ENCODE results near the gene BTG3.

BTG3 gene

DNA sequence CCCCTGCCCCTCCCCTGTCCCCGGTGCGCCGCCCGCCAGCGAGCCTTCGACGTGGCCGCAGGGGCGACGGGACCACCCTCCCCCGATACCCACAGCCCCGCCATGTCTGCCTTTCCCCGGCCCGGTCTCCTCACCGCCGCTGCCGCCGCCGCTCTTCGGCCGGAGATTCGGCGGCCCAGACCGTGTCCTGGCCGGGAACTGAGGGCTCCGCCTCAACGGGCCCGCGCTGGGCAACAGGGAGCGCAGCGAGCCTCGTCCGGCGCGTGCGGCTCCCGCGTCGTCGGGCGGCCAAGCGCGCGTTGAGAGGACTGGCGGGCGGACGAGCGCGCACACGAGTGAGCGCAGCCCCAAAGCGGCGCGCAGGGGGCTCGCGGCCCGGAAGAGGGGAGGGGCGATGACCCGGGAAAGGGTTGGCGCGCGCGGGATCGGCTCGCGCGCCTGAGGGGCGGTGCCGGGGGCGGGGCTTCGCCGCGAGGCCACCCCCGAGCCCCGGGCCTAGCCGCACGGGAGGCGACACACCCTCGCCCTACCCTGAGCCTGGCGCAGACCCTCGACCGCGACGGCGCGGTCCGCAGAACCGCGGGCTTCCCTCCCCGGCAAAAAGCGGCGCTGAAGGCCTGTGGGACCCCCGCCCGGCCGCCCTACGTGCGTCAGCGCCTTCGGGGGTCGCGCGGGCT is at the start of gene BTG3:
BTG3 (minus strand) TSS at position 337 of the 677 bp plus-strand sequence. CDS start 3,757 bp downstream, outside the sequence.
- DNase-seq = peak; percentile 74

- DNase-seq = no peak
Measured at GRCh38 chr21:17660862-17661261, 48.2 kb upstream of the BTG3 start.

DNA sequence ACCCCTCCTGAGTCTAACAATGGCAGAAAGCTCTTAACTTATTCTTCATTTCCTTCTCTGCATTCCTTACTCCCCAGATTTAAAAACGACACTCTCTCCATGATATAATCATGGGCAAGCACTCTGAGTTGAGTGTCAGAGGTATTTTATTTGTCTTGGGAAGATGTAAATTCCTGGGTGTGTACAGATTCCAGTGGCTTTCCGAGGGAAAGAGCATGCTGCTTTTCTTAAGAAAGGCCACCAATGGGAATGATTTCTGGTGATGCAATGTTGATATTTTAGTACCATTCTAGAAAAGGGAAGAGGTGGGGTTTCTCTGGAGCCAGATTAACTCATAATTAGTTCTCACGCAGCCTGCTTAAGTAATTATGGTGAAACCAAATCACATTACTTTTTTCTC is 47.8 kb upstream of the BTG3 start:
- no peak for DNase-seq

DNA sequence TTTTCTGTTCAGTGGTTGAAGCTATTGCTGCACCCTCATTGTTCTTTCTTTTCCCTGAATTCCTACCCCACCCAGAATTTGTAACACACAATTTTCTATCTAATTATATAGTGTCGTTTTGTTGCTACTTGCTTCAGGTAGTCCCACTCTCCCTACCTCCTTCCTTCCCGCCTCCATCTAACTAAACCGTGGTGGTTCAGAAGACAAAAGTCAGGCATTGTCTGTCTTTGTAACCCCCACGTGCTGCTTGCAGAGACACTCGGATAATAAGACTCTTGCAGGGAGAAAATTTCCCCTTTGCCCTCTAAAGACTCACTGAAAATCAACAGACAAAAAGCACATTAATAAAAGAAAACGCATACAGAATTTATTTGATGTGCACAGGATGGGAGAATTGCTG is 46.2 kb upstream of the BTG3 start:
- DNase-seq = no peak

- DNase-seq = no peak
Measured at GRCh38 chr21:17651526-17651925, 38.8 kb upstream of the BTG3 start.

DNA sequence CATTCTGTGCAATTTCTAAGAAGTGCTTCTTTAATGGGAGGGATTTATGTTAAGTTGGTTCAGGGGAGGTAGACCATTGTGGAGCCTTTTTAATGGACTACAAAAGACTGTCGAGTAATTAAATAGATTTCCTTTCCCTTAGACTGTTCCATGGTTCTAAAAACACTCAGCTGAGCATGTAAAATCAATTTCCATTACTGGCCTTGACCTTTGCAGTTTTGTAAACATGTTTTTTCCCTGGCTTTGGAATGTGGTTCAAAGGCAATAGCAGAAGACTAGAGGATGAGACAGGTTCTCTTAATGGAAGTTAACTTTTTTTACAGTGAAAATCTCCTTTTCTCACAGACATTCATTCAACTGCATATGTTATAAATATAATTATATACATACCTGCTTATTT is 37.6 kb upstream of the BTG3 start:
- DNase-seq = no peak

DNA sequence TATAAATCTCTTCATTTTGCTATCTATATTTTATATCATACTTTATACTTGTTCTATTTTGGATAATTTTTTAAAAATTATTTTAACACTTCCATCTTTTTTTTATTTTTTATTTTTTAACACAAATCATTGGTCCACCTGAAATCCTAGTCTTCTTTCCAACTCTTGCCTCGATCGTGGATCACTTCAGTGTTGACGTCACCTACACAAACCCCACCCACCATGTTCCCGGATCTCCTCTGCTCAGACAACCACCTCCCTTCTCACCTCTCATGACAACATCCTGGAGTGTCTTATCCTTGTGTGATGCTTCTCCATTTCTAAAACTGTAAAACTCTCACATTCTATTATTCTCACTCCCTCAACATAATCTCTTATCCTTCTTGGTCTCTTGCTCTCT is 34.1 kb upstream of the BTG3 start:
- no peak for DNase-seq

- DNase-seq = no peak
Measured at GRCh38 chr21:17644186-17644585, 31.5 kb upstream of the BTG3 start.

GRCh38 chr21:17640821-17641220 is 28.1 kb upstream of the BTG3 start:
- DNase-seq = no peak

- no peak for DNase-seq
Measured at GRCh38 chr21:17636711-17637110, 24.0 kb upstream of the BTG3 start.

GRCh38 chr21:17631195-17631594 is 18.5 kb upstream of the BTG3 start:
- DNase-seq = no peak

DNA sequence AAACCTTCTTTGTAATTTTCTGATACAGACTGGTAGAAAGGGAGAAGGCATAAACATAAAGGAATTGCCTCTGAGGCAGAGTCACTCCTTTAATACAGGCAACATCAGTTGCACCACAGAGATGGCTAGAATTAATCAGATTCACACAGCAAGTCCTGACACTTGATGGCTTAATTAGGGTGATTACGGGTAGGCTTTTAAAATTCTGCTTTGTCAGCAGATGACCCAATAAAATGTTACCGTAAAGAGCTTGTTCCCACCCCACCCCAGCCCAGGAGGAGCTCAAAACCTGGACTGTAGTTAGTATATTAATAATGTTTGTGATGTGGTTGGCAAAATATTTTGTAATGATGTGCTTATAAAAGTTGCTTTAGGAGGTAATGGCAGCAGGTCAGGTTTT is 9.3 kb upstream of the BTG3 start:
- no peak for DNase-seq

- no peak for DNase-seq
Measured at GRCh38 chr21:17616831-17617230, 4.1 kb upstream of the BTG3 start.

GRCh38 chr21:17613242-17613676 is 558 bp upstream of the BTG3 start:
- DNase-seq = no peak

DNA sequence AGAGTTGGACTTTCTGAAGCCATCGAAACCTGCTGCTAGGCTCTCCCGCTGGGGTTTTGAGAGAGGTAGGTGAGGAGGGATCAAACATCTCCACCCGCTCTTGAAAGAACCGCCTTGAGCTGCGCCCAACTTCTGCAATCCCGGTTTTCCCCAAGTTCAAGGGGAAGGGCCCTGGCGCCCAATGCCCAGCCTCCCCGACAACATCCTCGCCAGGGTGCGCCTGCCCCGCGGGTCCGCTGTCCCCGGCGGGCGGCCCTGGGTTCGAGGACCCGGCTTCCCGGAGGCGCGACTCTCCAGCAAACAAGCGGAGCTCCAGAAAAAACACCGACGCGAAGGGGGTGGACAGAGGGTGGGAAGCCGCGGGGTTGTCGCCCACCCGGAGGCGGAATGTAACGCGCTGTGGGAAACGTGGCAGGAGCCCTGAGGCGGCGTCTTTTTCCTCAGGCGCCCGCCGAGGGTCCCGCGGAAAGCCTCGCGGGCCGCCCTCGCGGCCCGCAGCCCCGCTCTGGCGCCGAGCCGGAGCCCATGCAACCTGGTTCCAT is 607 bp downstream of the BTG3 start:
- DNase-seq = no peak

DNA sequence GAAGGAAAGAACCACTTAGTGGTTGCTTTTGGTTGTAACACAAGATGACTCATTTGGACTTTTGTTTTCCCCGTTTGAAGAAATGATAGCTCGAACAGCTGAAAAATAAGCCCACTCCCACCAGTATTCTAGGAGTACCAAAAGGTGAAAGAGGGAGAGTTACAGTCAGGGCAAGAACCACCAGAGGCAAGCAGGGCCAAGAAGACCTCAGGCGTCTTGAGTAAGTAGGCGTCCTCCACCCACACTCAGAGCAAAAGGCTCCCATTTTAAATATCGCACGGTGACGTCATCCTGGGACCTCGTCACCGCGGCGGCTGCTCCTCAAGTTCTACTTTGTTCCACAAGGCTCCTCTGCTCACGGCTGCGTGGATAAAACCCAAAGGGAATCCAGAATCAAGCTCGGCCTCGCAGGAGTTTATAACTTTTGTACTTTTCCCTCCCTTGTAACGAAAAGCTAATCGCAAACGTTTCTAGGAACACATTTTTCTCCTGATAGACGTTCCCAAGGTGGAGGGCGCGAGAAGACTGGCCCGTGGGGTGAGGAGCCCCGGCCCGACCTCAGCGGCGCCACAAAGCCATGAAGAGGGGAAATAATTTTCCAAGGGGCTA is 1.2 kb downstream of the BTG3 start:
- peak; percentile 68 for DNase-seq

DNA sequence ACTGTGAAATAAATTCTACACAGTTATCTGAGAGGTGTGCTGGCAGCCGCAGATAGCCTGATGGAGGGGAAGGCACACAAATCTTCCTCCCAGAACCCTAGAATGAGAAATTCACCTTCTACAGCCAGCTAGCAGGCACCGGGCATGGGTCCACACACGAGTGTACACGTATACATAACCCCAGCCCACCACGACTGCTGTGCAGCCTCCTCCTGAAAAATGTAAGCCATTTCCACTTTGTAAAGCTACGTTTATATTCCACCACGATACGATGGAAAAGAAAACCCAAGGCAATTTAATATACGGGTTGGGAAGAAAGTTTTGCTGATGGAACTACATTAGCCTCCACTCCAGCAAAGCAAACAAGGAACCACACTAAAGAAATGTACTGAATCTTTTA is 1.8 kb downstream of the BTG3 start:
- no peak for DNase-seq

DNA sequence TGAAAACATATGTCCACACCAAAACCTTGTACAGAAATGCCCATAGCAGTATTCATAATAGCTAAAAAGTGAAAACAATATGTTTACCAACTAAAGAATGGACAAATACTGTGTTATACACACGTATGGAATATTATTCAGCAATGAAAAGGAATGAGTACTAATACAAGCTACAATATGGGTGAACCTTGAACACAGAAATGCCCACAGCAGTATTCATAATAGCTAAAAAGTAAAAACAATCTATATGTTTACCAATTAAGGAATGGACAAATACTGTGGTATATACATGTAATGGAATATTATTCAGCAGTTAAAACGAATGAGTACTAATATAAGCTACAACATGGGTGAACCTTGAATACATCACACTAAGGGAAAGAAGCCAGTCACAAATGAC is 3.0 kb downstream of the BTG3 start:
- DNase-seq = no peak

GRCh38 chr21:17607684-17608083 is 5.0 kb downstream of the BTG3 start:
- no peak for DNase-seq

DNA sequence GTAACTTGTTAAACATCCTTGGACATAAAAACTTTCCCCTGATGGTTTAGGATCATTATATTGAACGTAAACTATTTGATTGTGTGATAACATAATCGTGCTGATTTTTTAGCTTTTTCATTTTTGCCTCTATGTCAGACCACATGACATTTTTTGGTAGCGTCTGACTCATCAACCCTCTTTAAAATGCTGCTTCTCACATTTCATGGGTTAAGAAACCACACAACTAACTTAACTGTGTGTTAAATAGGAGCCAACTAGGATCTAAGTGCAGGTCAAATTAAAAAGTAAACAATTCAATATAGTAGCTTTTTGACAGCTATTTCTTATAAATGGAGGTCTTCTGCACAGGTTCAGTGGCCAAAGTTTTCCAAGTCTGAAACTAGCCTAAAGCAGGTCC is 9.8 kb downstream of the BTG3 start:
- no peak for DNase-seq

DNA sequence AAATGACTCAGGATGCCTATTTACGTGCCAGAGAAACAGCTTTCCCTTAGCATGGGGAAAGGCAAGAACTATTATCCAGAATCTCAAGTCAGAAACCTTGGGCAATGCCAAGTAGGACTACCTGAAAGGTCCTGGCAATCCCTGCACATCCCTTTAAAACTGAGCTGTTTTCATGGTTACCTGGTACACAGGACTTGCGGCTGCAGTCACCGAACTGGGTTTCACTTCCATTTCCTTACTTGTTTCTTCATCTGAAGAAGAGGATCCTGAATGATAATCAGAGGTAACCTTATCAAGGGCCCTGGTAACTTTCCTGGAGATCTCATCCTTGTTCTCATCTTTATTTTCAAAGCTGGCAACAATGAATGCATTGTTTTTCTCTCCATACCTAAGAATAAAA is 14.3 kb downstream of the BTG3 start:
- no peak for DNase-seq

DNA sequence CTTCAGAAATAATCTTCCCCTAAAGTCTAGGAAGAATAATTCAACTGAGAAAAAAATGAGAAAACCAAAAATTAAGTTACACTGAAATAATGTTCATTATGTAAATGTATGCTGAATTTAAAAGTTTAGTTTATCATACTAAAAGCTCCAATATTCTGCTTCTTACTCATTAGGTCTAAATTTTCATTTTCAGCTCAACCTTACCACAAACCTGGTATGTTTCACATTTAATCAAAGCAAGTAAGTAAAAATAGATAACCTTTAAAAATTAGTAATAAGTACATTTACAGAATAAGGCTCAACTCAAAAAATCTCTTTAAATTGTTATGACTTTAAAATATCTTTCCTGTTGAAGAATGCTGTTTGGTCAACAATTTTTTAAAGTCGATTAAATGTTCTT is 15.0 kb downstream of the BTG3 start:
- DNase-seq = no peak

GRCh38 chr21:17590430-17590829 is 22.3 kb downstream of the BTG3 start:
- no peak for DNase-seq

DNA sequence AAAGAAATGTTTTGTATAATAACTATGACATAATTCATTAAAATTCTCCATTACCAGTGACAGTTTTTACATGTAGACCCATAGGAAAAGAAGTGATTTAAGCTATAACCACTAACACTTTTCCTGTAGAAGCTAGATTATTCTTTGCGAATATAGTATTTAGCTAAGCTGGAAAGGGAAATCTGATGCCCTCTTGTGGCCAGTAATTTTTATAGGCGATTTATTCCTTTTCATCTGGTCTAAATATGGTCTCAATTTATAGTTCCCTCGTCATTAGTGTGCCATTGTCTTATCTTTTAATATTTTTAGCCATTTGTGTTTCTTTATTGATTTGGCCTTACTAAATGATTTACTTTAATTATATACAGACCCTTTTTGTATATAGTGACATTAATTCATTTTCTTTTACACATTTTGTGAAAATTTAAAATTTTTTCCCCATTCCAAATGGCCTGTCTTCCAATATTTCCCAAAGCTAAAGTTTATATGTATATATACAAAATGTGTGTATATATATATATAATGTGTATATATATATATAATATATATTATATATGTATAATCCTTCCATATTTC is 26.7 kb downstream of the BTG3 start:
- DNase-seq = peak; percentile 29

All from NCI-H2171 (cell line).